K562 (cell line): ENCODE data around the gene RNF212B. TPM values are rescaled to one million over a fixed set of nuclear protein-coding genes. Genes with fewer than 3 reads are reported as not detected.
A peak's percentile ranks its signal among the peaks of the same experiment; 100 is the strongest.

Source experiments
- ARID3A ChIP-seq: IDR thresholded peaks from 2 replicates; pipeline ENCODE4 v1.6.1; 2012; ENCODE audit warnings: low read depth, low read length, improper control_type of control experiment, borderline replicate concordance
- CLOCK ChIP-seq: fragments of 250-450 bp; sonication (Bioruptor Pico); IDR thresholded peaks from 2 replicates; pipeline ENCODE4 v1.4.0; 2020; ENCODE audit warnings: mild to moderate bottlenecking, moderate library complexity, borderline replicate concordance
- EZH2 ChIP-seq: IDR thresholded peaks from 2 replicates; pipeline ENCODE4 v1.6.1; 2012; ENCODE audit warnings: low read depth, mild to moderate bottlenecking, inconsistent platforms, low read length, borderline replicate concordance
- HMGN3 ChIP-seq: IDR thresholded peaks from 2 replicates; pipeline ENCODE4 v1.6.1; 2011; ENCODE audit warnings: borderline replicate concordance, low read depth, mild to moderate bottlenecking, mixed read lengths, low read length; ENCODE audit not compliant: insufficient read length; ENCODE audit errors: extremely low read depth
- HNRNPK ChIP-seq: fragments of 200-400 bp; formaldehyde crosslinking; IDR thresholded peaks from one replicate; pipeline ENCODE4 v1.6.1; 2018; ENCODE audit warnings: mild to moderate bottlenecking, low read depth, low read length; ENCODE audit not compliant: poor library complexity, severe bottlenecking
- HOMEZ ChIP-seq: fragments of 250-450 bp; sonication (Bioruptor Pico); IDR thresholded peaks from 2 replicates; pipeline ENCODE4 v1.4.0; 2020; ENCODE audit warnings: mild to moderate bottlenecking, moderate library complexity
- IRF1 ChIP-seq: sonication (generic); formaldehyde crosslinking; IDR thresholded peaks from 2 replicates; pipeline ENCODE4 v1.8.0; 2022; ENCODE audit warnings: missing genetic modification reagents, mild to moderate bottlenecking, borderline replicate concordance
- KDM2B ChIP-seq: fragments of 250-450 bp; sonication (Bioruptor Pico); IDR thresholded peaks from 2 replicates; pipeline ENCODE4 v1.8.0; 2021; ENCODE audit warnings: mild to moderate bottlenecking, moderate library complexity
- MAFG ChIP-seq: fragments of 450-650 bp; conservative IDR thresholded peaks from 2 replicates; pipeline ENCODE4 v1.6.1; 2016; ENCODE audit warnings: missing genetic modification characterization, missing compliant biosample characterization
- MCM7 ChIP-seq, 2 experiments: fragments of 450-650 bp; IDR thresholded peaks; 2 replicates each; pipeline ENCODE4 v1.6.1; 2016 to 2018
- MTF1 ChIP-seq: fragments of 250-450 bp; sonication (Bioruptor Pico); IDR thresholded peaks from 2 replicates; pipeline ENCODE4 v1.9.0; 2021; ENCODE audit warnings: moderate library complexity, mild to moderate bottlenecking, inconsistent platforms, borderline replicate concordance
- PHF8 ChIP-seq: fragments of 200-600 bp; sonication (generic); IDR thresholded peaks from 2 replicates; pipeline ENCODE4 v1.6.1; 2012; ENCODE audit warnings: mixed run types, mild to moderate bottlenecking, inconsistent platforms, low read length, moderate library complexity, borderline replicate concordance
- SMAD2 ChIP-seq: fragments of 150-350 bp; IDR thresholded peaks from 2 replicates; pipeline ENCODE4 v1.6.1; 2014; ENCODE audit warnings: low read depth, mild to moderate bottlenecking, low read length
- SMARCA4 ChIP-seq: fragments of 450-650 bp; IDR thresholded peaks from 2 replicates; pipeline ENCODE4 v1.6.1; 2016
- TEAD2 ChIP-seq: fragments of 450-650 bp; IDR thresholded peaks from 2 replicates; pipeline ENCODE4 v1.6.1; 2016; ENCODE audit warnings: missing genetic modification characterization, control low read depth, missing compliant biosample characterization
- TFE3 ChIP-seq: fragments of 450-650 bp; formaldehyde crosslinking; IDR thresholded peaks from 2 replicates; pipeline ENCODE4 v1.4.0; 2020; ENCODE audit warnings: mild to moderate bottlenecking, mixed read lengths
- WHSC1 ChIP-seq: IDR thresholded peaks from one replicate; pipeline ENCODE4 v1.6.1; 2012; ENCODE audit warnings: low read length, control low read depth, inconsistent platforms
- ZC3H4 ChIP-seq: sonication (generic); formaldehyde crosslinking; IDR thresholded peaks from 2 replicates; pipeline ENCODE4 v1.9.0; 2021; ENCODE audit warnings: missing genetic modification reagents, borderline replicate concordance
- polyA plus RNA-seq, 8 experiments: library from polyadenylated mRNA; depleted of rRNA in 4 of 8; stranded (reverse) in 5 of 8; unstranded in 3 of 8; fragments of >200 nt; fragmentation: Nextera tagmentation in 2 of 8; fragmentation: Illumina TruSeq in 1 of 8; extraction: Ambion mirVana in 2 of 8; extraction: Trizol in 1 of 8; gene quantifications; 2 replicates each; pipeline versions ENCODE4 v1.2.1 to v1.2.3, GENCODE V29; 2011 to 2014; ENCODE audit warnings: inconsistent platforms in 1 of 8, missing spikeins in 1 of 8
- total RNA-seq, 7 experiments: library from RNA; depleted of rRNA in 6 of 7; stranded (reverse); fragments of >200 nt in 6 of 7; fragmentation: Illumina TruSeq in 2 of 7; extraction: Trizol in 2 of 7; gene quantifications; 2 replicates each; pipeline versions ENCODE4 v1.2.1 to v1.2.3, GENCODE V29; 2011 to 2021; ENCODE audit warnings: low replicate concordance in 1 of 7

Gene RNF212B
- total and polyA plus RNA-seq, 9 of the 15 experiments (the other 6 are each of a cell fraction or from before 2014, with no cell fraction given), result 0.15 to 0.43 (median 0.27) TPM; not detected in 3

GRCh38 chr14:23321572-23322547 is 84.1 kb downstream of the RNF212B start (continued):
- TF ChIP-seq CLOCK (CRISPR knock-in tag) (no peak), SMAD2 (no peak), ARID3A (no peak), KDM2B (CRISPR knock-in tag) (no peak), MTF1 (CRISPR knock-in tag) (no peak), SMARCA4 (no peak), HNRNPK (no peak), IRF1 (CRISPR knock-in tag) (no peak), WHSC1 (no peak), PHF8 (peak; percentile 56; the same call in 1 of the 2 replicates), MCM7 (IDR thresholded peaks at IDR 0.05) (no peak), ZC3H4 (CRISPR knock-in tag) (0 out of 2 replicates have a peak, but pooled peaks have one; percentile 24), HOMEZ (CRISPR knock-in tag) (no peak), MAFG (tag) (no peak), TFE3 (CRISPR knock-in tag) (no peak), EZH2 (no peak), TEAD2 (tag) (no peak), HMGN3 (no peak)
